Natural killer cell treated with Interleukin-12 subunit alpha and Interleukin-12 subunit beta and Interleukin-15 and Interleukin-18, amount 100 ng/mL, for 72 hours (primary cell): Measurements from ENCODE around the gene NAB2. TPM values are rescaled to one million over a fixed set of nuclear protein-coding genes. Genes with fewer than 3 reads are reported as not detected.

Experiments
- ATAC-seq, 2 donors: fragments of 150-1000 bp; cut with Tn5 transposase in 1 of 2; sonication (Bioruptor Pico), chemical (Tn5 transposase) in 1 of 2; 2 replicates each; pipeline ENCODE4 v1.10.0; 2021
- DNase-seq: peaks from one replicate; pipeline ENCODE4 v3.0.0; 2022; ENCODE audit warnings: low spot score
- H3K27ac Mint-ChIP-seq, 2 donors: 1 replicate in 1 of 2; 2 replicates in 1 of 2; pipeline ENCODE4 v1.8.0; 2022; ENCODE audit warnings: mixed read lengths in 2 of 2, mild to moderate bottlenecking in 1 of 2, moderate library complexity in 1 of 2
- H3K27me3 Mint-ChIP-seq, 2 donors: 1 replicate in 1 of 2; 2 replicates in 1 of 2; pipeline ENCODE4 v1.8.0; 2022; ENCODE audit warnings: mixed read lengths in 2 of 2
- H3K36me3 Mint-ChIP-seq: one replicate; pipeline ENCODE4 v1.8.0; 2022; ENCODE audit warnings: mixed read lengths
- H3K4me1 Mint-ChIP-seq, 2 donors: 1 replicate in 1 of 2; 2 replicates in 1 of 2; pipeline ENCODE4 v1.8.0; 2022; ENCODE audit warnings: low read depth in 2 of 2, mixed read lengths in 2 of 2, mild to moderate bottlenecking in 1 of 2
- H3K4me3 Mint-ChIP-seq: one replicate; pipeline ENCODE4 v1.8.0; 2022; ENCODE audit warnings: mixed read lengths
- H3K9me3 Mint-ChIP-seq: 2 replicates; pipeline ENCODE4 v1.8.0; 2022; ENCODE audit warnings: mixed read lengths
- total RNA-seq, 2 donors: library from RNA; stranded (reverse); gene quantifications; one replicate each; pipeline ENCODE4 v1.2.3, GENCODE V29; 2022

The NAB2 gene
- total RNA-seq, 2 donors from 2014 or later: 7.7 to 8.0 TPM

DNA sequence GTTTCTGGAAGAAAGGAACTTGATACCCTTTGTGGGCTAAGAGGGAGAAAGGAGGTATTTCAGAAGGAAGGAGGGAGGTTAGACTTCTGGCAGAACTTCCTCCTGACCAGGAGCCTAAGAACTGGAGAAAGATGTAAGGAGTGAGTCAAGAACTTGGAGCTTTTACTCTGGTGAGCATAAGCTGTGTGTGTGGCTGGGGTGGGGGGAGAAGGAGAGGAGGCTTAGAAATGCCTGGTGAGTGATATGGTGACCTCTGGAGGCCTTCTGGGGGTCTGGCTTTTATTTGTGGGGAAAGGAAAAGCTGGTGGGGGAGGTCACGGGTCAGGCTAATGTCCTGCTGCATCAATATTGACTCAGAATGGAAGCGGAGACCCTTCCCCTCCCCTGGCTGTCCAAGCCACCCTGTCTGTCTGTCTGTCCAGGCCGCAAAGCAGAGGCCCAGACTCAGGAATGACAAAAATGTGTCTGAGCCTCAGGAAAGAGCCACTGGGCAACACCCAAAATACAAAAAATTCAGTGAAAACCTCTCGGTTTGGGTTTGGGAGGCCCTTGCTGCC lies 44.2 kb downstream of the NAB2 start:
- Mint-ChIP-seq H3K4me1 (no peaks in the 10 kb centered on the region), H3K9me3 (no peaks in the 10 kb centered on the region), H3K27me3 (peaks cover 17 to 25% of the 10 kb centered on the region in 2 donors), H3K27ac (no peak overlapping the region), H3K4me3 (no peak overlapping the region), H3K36me3 (no peaks in the 10 kb centered on the region)
- ATAC-seq (no peak), DNase-seq (no peak)

DNA sequence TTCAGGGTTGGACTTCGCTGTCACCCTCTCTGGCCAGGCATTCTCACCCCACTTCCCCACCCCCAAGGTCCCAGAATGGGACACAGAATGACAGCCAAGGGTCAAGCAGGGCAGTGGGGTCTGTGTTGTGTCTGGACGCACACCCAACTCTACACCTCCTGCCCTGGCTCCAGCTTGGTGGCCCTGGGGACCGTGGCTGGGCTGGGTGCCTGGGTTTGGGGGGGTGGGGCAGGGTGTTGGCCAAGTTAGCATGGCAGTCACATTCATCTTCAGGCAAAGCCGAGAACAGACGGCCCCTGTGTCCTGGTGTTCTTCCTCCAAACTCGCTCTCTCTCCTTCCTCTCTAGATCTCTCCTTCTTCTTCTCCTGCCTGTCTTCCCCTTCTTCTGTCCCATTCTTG lies 45.0 kb downstream of the NAB2 start:
- Mint-ChIP-seq H3K27me3 (peaks cover 17 to 25% of the 10 kb centered on the region in 2 donors), H3K4me3 (no peak overlapping the region), H3K4me1 (peaks cover 0 to 3% of the 10 kb centered on the region in 2 donors), H3K27ac (no peak overlapping the region), H3K36me3 (no peaks in the 10 kb centered on the region), H3K9me3 (no peaks in the 10 kb centered on the region)
- DNase-seq (peak; percentile 16), ATAC-seq (no peak)

DNA sequence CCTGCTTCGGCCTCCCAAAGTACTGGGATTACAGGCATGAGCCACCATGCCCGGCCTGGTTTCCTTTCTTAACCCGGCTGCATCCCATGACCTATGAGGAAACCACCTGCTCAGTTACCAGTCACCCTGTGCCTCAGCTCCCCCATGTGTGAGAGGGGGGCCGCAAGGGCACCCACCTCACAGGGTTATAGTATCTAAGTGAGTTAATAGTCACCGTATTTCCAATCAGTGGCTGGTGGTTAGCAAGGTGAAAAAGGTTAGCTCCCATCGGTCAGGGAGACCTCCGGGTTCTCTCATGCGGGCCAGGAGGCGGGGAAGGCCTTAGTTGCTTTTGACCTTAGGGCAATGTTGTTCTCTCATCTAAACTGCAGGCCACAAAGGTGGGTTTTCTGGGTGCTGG lies 46.0 kb downstream of the NAB2 start:
- Mint-ChIP-seq H3K9me3 (no peaks in the 10 kb centered on the region), H3K36me3 (no peaks in the 10 kb centered on the region), H3K27me3 (peaks cover 15 to 27% of the 10 kb centered on the region in 2 donors), H3K4me1 (peaks cover 3 to 4% of the 10 kb centered on the region in 2 donors), H3K4me3 (no peak overlapping the region), H3K27ac (no peak overlapping the region)
- ATAC-seq (no peak), DNase-seq (peak; percentile 23)

DNA sequence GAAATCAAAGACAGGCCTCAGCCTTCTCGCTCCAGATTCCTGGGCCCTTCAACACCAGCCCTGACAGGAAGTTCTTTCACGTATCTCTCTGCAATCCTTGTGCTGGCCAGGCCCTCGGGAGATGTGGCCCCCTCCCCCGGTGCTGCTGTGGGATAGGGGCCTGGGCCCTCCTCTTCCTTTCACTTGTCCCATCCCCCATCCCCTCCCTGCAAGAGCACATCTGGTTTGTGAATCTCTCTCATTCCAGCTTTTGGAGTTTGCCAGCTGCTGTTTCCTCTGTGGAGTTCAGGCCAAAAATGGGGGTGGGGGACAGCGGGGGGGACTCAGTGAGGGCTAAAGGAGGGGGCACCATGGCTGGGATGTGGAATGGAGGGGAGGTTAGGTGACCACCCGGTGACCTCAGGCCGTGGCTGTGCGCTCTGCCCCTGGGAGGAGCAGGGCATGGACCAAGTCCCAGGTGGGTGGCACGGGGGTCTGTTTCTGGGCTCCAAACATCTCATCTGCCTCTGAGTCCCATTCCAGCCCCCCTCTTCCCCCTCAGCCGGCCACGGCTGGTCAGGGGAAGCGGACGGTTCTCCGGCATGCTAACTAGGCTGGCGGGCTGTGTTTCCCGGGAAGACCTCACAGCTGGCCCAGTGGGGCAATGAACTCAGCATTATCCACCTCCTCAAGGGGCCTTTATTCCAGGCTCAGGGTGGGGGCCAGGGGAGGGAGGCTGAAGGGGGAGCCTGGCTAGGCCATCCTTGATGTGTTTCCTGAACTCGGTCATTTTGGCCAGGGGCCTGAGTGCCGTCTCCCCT lies 46.8 kb downstream of the NAB2 start:
- DNase-seq (peak; percentile 54), ATAC-seq (no peak)
- Mint-ChIP-seq H3K36me3 (no peaks in the 10 kb centered on the region), H3K4me3 (no peak overlapping the region), H3K9me3 (no peaks in the 10 kb centered on the region), H3K27me3 (peaks cover 14 to 19% of the 10 kb centered on the region in 2 donors), H3K4me1 (peaks cover 3 to 4% of the 10 kb centered on the region in 2 donors), H3K27ac (no peak overlapping the region)

DNA sequence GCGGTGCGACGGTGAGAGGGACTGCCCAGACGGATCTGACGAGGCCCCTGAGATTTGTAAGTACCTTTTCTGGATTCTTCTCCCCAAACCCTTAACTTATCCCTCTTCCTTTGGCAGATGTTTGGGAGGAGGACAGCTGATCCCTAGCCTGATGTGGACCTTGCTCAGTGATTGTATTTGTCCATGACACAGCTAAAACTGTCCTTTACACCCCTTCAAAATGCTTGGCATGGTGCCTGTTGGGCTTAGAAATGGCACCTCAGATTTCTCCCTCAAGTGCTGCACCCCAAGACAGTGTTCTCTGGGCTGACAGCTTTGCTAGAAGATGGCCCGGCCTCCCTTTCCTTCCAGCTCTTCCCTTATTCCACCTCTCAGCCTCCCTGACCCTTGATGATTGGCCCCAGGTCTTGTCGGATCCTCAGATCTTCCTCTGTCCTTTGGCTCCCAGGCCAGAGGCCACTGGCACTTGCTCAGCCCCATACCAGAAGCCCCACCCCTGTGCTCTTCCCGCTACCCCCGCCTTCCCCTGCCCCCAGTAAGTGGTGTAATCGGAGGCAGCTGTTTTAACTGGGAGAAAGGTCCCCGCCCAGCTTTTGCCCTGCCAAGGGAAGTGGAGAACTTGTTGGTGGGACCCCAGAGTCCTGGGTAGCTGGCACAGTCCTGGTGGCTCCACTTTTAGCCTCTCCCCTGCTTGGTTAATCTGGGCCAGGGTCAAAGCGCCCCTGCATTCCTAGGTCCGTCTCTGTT lies 49.8 kb downstream of the NAB2 start:
- no peak overlapping the region for H3K4me3 Mint-ChIP-seq
- peaks cover 7% of the 10 kb centered on the region in 2 donors for H3K27me3 Mint-ChIP-seq
- ATAC-seq (no peak), DNase-seq (no peak)
- no peaks in the 10 kb centered on the region for H3K9me3 Mint-ChIP-seq
- H3K4me1 Mint-ChIP-seq: peaks cover 3 to 4% of the 10 kb centered on the region in 2 donors
- peak overlapping the region in 1 of 2 donors; percentile 18 for H3K27ac Mint-ChIP-seq
- H3K36me3 Mint-ChIP-seq: no peaks in the 10 kb centered on the region

DNA sequence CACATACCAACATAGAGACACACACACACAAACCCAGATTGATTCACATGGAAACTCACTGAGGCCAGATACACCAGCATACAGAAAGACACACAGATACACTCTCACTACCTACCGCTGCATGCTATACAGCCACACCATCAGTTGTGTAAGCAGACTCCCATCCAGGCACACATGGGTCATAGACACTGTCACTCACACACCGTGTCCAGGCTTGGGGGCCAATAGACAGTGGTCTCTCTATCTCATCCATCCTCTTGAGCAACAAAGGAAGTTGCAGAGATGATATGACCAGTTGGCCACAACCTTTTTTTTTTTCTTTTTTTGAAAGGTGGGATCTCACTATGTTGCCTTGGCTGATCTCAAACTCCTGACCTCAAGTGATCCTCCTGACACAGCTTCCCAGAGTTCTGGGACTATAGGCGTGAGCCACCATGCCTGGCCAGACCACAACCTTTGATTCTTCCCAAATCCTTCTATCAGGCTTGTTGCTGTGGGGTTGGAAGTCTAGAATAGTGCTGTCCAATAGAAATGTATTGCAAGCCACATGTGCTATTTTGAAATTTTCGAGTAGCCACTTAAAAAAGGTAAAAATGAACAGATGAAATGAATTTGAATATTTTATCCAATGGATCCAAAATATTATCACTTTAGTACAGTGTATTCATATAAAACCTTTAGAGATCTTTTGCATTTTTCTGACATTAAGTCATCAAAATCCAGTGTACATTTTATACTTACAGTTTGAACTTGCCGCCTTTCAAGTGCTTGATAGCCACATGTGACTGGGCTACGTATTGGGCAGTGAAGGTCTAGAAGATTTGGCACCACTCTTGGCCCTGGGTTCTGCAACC lies 51.1 kb downstream of the NAB2 start:
- peaks cover 2 to 7% of the 10 kb centered on the region in 2 donors for H3K27me3 Mint-ChIP-seq
- ATAC-seq (peak; percentile 63 to 72), DNase-seq (peak; percentile 15)
- H3K9me3 Mint-ChIP-seq: no peaks in the 10 kb centered on the region
- peak overlapping the region in 1 of 2 donors; percentile 18 for H3K27ac Mint-ChIP-seq
- H3K4me1 Mint-ChIP-seq: peaks cover 3 to 4% of the 10 kb centered on the region in 2 donors
- H3K4me3 Mint-ChIP-seq: peak overlapping the region; percentile 59
- no peaks in the 10 kb centered on the region for H3K36me3 Mint-ChIP-seq

DNA sequence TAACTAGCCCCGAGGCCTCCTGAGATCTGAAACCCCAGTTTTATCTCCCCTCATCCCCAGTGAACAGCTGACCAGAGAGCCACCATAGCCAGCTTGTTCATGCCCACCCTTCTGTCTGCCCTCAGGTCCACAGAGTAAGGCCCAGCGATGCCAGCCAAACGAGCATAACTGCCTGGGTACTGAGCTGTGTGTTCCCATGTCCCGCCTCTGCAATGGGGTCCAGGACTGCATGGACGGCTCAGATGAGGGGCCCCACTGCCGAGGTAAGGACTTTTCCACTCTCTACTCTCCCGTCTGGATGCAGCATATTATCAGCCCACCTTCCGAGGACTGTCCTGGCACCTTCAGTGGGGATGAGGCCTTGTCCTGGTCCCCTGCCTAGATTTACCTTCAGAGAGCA lies 52.3 kb downstream of the NAB2 start:
- H3K4me1 Mint-ChIP-seq: peaks cover 4 to 5% of the 10 kb centered on the region in 2 donors
- H3K27ac Mint-ChIP-seq: no peak overlapping the region
- no peaks in the 10 kb centered on the region for H3K36me3 Mint-ChIP-seq
- ATAC-seq (no peak), DNase-seq (no peak)
- H3K9me3 Mint-ChIP-seq: no peaks in the 10 kb centered on the region
- peaks cover 2 to 7% of the 10 kb centered on the region in 2 donors for H3K27me3 Mint-ChIP-seq
- no peak overlapping the region for H3K4me3 Mint-ChIP-seq

DNA sequence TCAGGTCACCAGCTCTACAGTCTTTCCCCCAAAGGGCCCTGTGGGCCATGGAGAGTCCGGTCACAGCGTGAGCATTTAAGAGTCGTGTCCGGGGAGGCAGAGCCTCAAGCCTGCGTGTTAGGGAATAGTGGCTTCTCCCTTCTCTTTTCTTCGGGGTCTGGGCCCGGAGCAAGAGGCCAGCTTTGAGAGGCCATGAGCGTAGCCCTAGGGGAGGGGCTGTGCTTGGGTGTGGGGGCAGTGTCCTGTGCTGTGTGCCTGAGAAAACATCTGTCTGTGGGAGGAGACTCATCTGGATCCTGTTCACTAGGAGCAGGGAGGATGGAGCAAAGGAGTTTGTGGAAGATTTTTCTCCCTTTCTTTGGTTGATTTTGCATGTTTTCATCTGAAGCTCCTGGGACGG lies 53.2 kb downstream of the NAB2 start:
- Mint-ChIP-seq H3K36me3 (no peaks in the 10 kb centered on the region), H3K4me3 (no peak overlapping the region), H3K27ac (no peak overlapping the region), H3K4me1 (peaks cover 4 to 5% of the 10 kb centered on the region in 2 donors), H3K9me3 (no peaks in the 10 kb centered on the region), H3K27me3 (peaks cover 2 to 7% of the 10 kb centered on the region in 2 donors)
- DNase-seq (no peak), ATAC-seq (no peak)

DNA sequence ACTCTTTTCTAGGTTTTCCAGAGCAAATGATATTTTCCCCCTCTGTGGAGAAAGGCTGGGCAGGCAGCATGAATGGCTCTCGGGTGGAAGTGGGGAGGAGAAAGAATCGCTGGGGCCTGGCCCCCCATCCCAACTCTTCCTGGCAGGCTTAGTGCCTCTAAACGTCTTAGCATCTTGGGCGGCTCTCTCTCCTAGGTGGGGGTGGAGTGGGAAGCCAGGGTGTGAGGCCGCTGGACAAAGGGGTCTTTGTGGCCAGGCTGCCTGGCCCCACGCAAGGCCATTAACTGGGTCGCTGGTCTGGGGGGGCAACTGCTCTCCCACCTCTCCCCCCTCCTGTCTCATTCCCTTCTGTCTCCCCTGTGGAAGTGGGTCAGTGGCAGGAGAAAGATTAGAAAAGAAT lies 53.8 kb downstream of the NAB2 start:
- Mint-ChIP-seq H3K27ac (no peak overlapping the region), H3K36me3 (no peaks in the 10 kb centered on the region), H3K27me3 (peaks cover 2 to 7% of the 10 kb centered on the region in 2 donors), H3K9me3 (no peaks in the 10 kb centered on the region), H3K4me3 (no peak overlapping the region), H3K4me1 (peaks cover 4 to 5% of the 10 kb centered on the region in 2 donors)
- no peak for DNase-seq
- ATAC-seq: no peak

DNA sequence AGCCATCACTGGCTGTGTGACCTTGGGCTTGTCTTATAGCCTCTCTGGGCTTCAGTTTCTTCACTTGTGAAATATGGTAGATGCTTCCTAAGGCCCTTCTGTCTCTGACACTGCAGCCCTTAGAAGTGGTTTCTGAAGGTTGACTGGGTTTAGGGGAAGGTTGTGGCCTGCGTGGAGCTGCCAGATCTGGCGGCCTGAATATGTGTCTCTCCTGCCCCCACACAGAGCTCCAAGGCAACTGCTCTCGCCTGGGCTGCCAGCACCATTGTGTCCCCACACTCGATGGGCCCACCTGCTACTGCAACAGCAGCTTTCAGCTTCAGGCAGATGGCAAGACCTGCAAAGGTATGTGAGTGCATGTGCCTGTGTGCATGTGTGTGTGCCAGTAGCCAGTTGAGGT lies 54.5 kb downstream of the NAB2 start:
- H3K4me1 Mint-ChIP-seq: peaks cover 4 to 5% of the 10 kb centered on the region in 2 donors
- no peak overlapping the region for H3K4me3 Mint-ChIP-seq
- no peak overlapping the region for H3K27ac Mint-ChIP-seq
- no peak for DNase-seq
- H3K9me3 Mint-ChIP-seq: no peaks in the 10 kb centered on the region
- no peaks in the 10 kb centered on the region for H3K36me3 Mint-ChIP-seq
- ATAC-seq: no peak
- peaks cover 2 to 7% of the 10 kb centered on the region in 2 donors for H3K27me3 Mint-ChIP-seq

Other genes with a start within 250 kb of the NAB2 start
- not detected for gene SDR9C7, start 154.7 kb upstream of the NAB2 start, total RNA-seq
- gene RDH16, start 131.5 kb upstream of the NAB2 start, total RNA-seq: under 1 TPM; 0.52 to 0.78 TPM
- gene ZBTB39, start 82.6 kb upstream of the NAB2 start, total RNA-seq: 10 to 100 TPM in 1 of 2 donors, 1 to 10 TPM in 1; 8.1 to 12.1 TPM
- under 1 TPM in 1 of 2 donors, not detected in 1; 0.45 TPM for gene TAC3, start 72.6 kb upstream of the NAB2 start, total RNA-seq
- 1 to 10 TPM in 1 of 2 donors, under 1 TPM in 1; 0.48 to 2.5 TPM for gene MYO1A, start 39.0 kb upstream of the NAB2 start, total RNA-seq
- 10 to 100 TPM; 25.5 to 34.1 TPM for gene NEMP1, start 10.3 kb upstream of the NAB2 start, total RNA-seq
- 100 to 1,000 TPM; 158 to 198 TPM for gene STAT6, start 22.2 kb downstream of the NAB2 start, total RNA-seq
- under 1 TPM; 0.42 to 0.45 TPM for gene LRP1, start 39.4 kb downstream of the NAB2 start, total RNA-seq
- gene LRP1-AS, start 58.5 kb downstream of the NAB2 start, total RNA-seq: not detected
- gene NXPH4, start 127.7 kb downstream of the NAB2 start, total RNA-seq: under 1 TPM in 1 of 2 donors, not detected in 1; 0.73 TPM
- gene SHMT2, start 140.6 kb downstream of the NAB2 start, total RNA-seq: 100 to 1,000 TPM; 262 to 355 TPM
- 1 to 10 TPM; 2.5 to 6.1 TPM for gene STAC3, start 162.1 kb downstream of the NAB2 start, total RNA-seq